Mesothelial cell of epicardium (in vitro differentiated cells): Measurements from ENCODE around the gene STAT3. TPM values are rescaled to one million over a fixed set of nuclear protein-coding genes. Genes with fewer than 3 reads are reported as not detected.

Source experiments
- DNase-seq, 2 experiments: peaks; one replicate each; pipeline ENCODE4 v3.0.0; 2021; ENCODE audit warnings: low spot score in 2 of 2; ENCODE audit not compliant: unreplicated experiment in 2 of 2
- H3K27ac Mint-ChIP-seq: 2 replicates; pipeline ENCODE4 v1.8.0; 2021; ENCODE audit warnings: mixed read lengths
- H3K27me3 Mint-ChIP-seq: 2 replicates; pipeline ENCODE4 v1.8.0; 2021; ENCODE audit warnings: low read depth, mixed read lengths
- H3K36me3 Mint-ChIP-seq: 2 replicates; pipeline ENCODE4 v1.8.0; 2021; ENCODE audit warnings: mixed read lengths
- H3K4me1 Mint-ChIP-seq: 2 replicates; pipeline ENCODE4 v1.8.0; 2021; ENCODE audit warnings: mixed read lengths
- H3K4me3 Mint-ChIP-seq: 2 replicates; pipeline ENCODE4 v1.8.0; 2021; ENCODE audit warnings: mild to moderate bottlenecking, moderate library complexity, mixed read lengths
- H3K9me3 Mint-ChIP-seq: 2 replicates; pipeline ENCODE4 v1.8.0; 2021; ENCODE audit warnings: mixed read lengths
- total RNA-seq: library from RNA; stranded (reverse); gene quantifications from 3 replicates; pipeline ENCODE4 v1.2.1, GENCODE V29; 2021
- TF ChIP-seq, protein P1 (sequence below): fragments of 200-600 bp; sonication (generic); IDR thresholded peaks from one replicate; pipeline ENCODE4 v1.5.0; 2021; ENCODE audit warnings: antibody characterized with exemption; ENCODE audit not compliant: unreplicated experiment

Gene STAT3
- total RNA-seq, 1 donor from 2014 or later: 118 TPM

DNA sequence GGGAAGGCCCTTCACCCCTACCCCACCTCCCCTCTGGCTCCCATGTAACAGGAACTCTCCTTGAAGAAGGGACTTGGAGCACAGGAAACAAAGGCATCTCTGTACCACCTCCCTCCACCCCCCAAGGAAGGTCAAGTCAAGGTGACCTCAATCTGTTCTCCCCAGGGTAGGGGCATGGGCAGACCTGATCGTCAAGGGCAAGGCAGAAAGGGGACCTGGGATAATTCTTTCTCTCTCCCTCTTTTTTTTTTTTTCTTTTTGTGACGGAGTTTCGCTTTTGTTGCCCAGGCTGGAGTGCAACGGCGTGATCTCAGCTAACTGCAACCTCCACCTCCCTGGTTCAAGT, 104.2 kb downstream of the STAT3 start:
- DNase-seq: no peak
- H3K36me3 Mint-ChIP-seq: no peaks in the 10 kb centered on the region
- H3K27ac Mint-ChIP-seq: no peak overlapping the region
- no peak overlapping the region for H3K4me3 Mint-ChIP-seq
- no peaks in the 10 kb centered on the region for H3K9me3 Mint-ChIP-seq
- H3K27me3 Mint-ChIP-seq: peaks cover 11% of the 10 kb centered on the region
- H3K4me1 Mint-ChIP-seq: peaks cover 12% of the 10 kb centered on the region
- TF ChIP-seq, protein P1, sequence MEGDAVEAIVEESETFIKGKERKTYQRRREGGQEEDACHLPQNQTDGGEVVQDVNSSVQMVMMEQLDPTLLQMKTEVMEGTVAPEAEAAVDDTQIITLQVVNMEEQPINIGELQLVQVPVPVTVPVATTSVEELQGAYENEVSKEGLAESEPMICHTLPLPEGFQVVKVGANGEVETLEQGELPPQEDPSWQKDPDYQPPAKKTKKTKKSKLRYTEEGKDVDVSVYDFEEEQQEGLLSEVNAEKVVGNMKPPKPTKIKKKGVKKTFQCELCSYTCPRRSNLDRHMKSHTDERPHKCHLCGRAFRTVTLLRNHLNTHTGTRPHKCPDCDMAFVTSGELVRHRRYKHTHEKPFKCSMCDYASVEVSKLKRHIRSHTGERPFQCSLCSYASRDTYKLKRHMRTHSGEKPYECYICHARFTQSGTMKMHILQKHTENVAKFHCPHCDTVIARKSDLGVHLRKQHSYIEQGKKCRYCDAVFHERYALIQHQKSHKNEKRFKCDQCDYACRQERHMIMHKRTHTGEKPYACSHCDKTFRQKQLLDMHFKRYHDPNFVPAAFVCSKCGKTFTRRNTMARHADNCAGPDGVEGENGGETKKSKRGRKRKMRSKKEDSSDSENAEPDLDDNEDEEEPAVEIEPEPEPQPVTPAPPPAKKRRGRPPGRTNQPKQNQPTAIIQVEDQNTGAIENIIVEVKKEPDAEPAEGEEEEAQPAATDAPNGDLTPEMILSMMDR: no peak

DNA sequence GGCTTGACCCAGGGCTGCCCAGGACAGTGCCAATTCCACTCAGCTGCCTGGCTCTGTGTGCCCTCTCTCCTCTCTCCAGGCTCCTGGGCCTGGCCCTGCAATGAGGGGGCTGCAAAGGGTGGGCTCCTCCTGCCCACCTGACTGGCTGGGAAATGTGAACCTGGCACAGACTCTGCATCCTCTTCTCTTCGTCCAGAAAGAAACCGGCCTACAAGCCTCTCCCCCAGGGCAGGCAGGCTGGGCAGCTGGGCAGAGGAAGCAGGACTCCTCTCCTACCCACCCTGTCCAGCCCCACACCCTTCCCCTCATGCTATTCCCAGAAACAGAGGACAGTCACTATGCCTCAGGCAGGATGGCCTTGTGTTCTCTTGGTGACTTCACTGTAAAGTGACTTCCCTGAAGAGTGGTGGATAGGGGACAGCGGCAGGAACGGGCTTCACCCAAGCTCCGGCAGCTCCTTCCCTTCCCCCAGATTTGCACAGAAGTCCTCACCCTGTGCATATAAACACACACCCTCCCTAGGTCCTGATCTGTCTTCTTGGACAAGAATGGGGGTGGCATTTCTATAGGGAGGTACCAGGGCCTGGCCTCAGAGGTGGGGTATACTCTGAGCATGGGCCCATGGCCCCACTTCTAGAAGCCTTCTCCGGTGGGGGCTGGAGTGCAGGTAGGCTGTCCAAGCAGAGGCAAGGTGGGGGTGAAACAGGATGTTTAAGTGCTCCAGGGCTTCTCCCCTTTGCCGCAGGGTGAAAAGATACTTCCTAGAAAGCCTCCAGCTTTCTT, 104.8 kb downstream of the STAT3 start:
- TF ChIP-seq, protein P1: no peak
- Mint-ChIP-seq H3K4me3 (no peak overlapping the region), H3K27ac (no peak overlapping the region), H3K4me1 (peaks cover 12% of the 10 kb centered on the region), H3K27me3 (peaks cover 11% of the 10 kb centered on the region), H3K9me3 (no peaks in the 10 kb centered on the region), H3K36me3 (no peaks in the 10 kb centered on the region)
- DNase-seq: no peak

DNA sequence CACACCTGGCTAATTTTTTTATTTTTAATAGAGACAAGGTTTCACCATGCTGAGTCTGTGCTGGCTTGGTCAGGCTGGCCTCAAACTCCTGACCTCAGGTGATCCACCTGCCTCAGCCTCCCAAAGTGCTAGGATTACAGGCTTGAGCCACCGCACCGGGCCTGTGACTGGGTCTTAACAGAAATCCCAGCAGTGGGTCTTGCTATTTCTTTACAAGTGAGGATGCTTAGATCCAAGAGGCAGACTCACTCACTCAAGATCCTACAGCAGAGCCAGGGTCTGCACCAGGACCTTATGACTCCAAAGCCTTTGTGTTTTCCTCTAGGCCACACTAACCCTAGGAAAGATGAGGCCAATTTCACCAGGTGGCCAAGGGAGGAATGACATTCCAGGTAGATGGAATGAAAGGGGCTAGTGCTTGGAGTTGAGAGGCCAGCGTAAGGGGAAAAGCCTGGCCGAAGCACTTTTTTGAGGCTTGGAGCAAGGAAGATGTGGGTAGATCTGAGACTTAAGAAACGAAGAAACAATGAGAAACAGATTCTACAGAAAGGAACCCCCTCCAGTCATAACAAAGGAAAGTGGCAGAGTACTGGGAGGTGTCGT, 105.7 kb downstream of the STAT3 start:
- Mint-ChIP-seq H3K27me3 (peaks cover 8% of the 10 kb centered on the region), H3K4me3 (no peak overlapping the region), H3K27ac (no peak overlapping the region), H3K9me3 (no peaks in the 10 kb centered on the region), H3K36me3 (no peaks in the 10 kb centered on the region), H3K4me1 (peaks cover 9% of the 10 kb centered on the region)
- peak in 1 of 2 experiments; percentile 6 for DNase-seq
- TF ChIP-seq, protein P1: peak; percentile 20

DNA sequence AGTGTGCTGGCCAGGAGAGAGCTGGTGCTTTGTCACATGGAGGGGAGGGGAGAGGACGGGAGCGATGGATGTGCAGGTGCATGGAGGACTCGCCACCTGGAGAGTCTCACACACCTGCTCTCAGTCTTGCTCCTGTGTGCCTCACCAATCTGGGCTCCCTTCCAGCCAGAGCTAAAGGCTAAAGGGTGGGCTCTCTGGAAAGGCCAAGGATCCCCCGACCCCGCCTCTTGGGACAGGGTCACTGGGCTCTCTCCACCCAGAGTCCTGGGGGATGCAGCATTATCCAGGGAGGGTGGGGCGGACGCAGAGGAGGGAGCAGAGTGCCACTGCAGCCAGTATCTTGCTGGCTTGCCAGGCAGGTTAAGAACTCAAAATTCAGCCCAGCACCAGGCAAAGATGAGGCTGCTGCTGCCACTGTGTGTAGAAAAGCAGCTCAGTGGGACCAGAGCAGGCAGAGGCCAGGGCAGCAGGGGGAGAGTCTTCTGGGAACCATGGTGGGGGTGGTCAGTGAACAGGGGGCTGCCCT, 106.6 kb downstream of the STAT3 start:
- Mint-ChIP-seq H3K9me3 (no peaks in the 10 kb centered on the region), H3K4me3 (no peak overlapping the region), H3K27me3 (no peaks in the 10 kb centered on the region), H3K36me3 (no peaks in the 10 kb centered on the region), H3K4me1 (peaks cover 6% of the 10 kb centered on the region), H3K27ac (no peak overlapping the region)
- TF ChIP-seq, protein P1: no peak
- peak in 1 of 2 experiments; percentile 34 for DNase-seq

DNA sequence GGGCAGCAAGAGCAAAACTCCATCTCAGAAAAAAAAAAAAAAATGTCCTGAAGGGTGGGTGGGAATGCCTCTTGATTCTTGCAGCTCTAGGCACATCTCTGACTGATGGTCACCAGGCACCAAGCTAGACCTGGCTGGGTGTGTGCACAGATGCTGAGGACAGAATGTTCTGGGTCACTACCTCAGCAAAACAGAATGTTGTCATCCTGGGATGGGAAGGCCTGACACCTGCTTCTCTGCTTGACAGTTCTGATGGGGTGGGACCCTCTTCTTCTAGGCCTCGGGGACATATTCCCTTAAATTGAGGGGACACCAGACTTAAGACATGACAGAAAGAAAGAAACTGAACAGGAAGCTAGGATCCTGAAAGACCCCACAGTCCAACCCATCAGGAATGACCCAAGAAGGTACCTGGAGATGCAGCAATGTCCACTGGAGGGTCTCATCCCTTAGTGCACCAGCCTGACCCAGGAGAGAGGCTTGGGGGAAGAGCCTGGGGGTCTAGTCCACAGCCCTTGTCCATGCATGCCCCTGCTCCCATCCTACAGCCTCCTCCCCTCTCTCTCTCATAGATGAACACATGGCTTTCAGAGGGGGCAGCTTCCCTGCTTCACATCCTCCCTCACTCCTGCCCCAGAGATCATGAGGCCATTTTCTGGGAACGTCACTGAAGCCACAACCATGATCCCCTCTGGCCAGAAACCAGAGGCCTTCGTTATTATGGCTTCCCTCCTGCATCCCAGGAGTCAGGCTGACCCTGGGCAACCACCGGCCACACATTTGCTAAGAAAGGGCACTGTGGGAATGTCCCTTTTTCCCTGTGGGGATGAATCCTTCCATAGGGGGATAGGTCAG, 108.2 kb downstream of the STAT3 start:
- Mint-ChIP-seq H3K4me1 (peaks cover 12% of the 10 kb centered on the region), H3K36me3 (no peaks in the 10 kb centered on the region), H3K4me3 (no peak overlapping the region), H3K9me3 (no peaks in the 10 kb centered on the region), H3K27ac (no peak overlapping the region), H3K27me3 (no peaks in the 10 kb centered on the region)
- DNase-seq: peak in 1 of 2 experiments; percentile 5
- TF ChIP-seq, protein P1: no peak
